Fibroblast of skin of right biceps (primary cell): ENCODE data around the gene KCTD1.

ENCODE experiments used
- DNase-seq: peaks from one replicate; pipeline ENCODE4 v3.0.0-alpha.2; 2013

Gene KCTD1

GRCh38 chr18:26421503-26421902 is 126.8 kb downstream of the KCTD1 start:
- no peak for DNase-seq

- peak; percentile 49 for DNase-seq
Observed at GRCh38 chr18:26419746-26420145, 128.6 kb downstream of the KCTD1 start.

- DNase-seq: no peak
Observed at GRCh38 chr18:26418225-26418624, 130.1 kb downstream of the KCTD1 start.

GRCh38 chr18:26417190-26417589 is 131.2 kb downstream of the KCTD1 start:
- no peak for DNase-seq

GRCh38 chr18:26416652-26417150 is 131.7 kb downstream of the KCTD1 start:
- no peak for DNase-seq

GRCh38 chr18:26415631-26416030 is 132.7 kb downstream of the KCTD1 start:
- DNase-seq: no peak

GRCh38 chr18:26414901-26415440 is 133.4 kb downstream of the KCTD1 start:
- peak; percentile 76 for DNase-seq

- no peak for DNase-seq
Observed at GRCh38 chr18:26409091-26409490, 139.3 kb downstream of the KCTD1 start.

- no peak for DNase-seq
Observed at GRCh38 chr18:26407736-26408601, 140.4 kb downstream of the KCTD1 start.

- no peak for DNase-seq
Observed at GRCh38 chr18:26406854-26407517, 141.4 kb downstream of the KCTD1 start.

GRCh38 chr18:26406324-26406723 is 142.0 kb downstream of the KCTD1 start:
- no peak for DNase-seq

- DNase-seq: peak; percentile 53
Observed at GRCh38 chr18:26405190-26405801, 143.1 kb downstream of the KCTD1 start.
